Measurements from ENCODE around the gene MGMT. TPM values are rescaled to one million over a fixed set of nuclear protein-coding genes. Genes with fewer than 3 reads are reported as not detected.

Gene MGMT
- total and polyA plus RNA-seq, 2 donors (not counting 3 experiments of a cell fraction or from before 2014, with no cell fraction given), result 15.0 to 15.2 TPM

DNA sequence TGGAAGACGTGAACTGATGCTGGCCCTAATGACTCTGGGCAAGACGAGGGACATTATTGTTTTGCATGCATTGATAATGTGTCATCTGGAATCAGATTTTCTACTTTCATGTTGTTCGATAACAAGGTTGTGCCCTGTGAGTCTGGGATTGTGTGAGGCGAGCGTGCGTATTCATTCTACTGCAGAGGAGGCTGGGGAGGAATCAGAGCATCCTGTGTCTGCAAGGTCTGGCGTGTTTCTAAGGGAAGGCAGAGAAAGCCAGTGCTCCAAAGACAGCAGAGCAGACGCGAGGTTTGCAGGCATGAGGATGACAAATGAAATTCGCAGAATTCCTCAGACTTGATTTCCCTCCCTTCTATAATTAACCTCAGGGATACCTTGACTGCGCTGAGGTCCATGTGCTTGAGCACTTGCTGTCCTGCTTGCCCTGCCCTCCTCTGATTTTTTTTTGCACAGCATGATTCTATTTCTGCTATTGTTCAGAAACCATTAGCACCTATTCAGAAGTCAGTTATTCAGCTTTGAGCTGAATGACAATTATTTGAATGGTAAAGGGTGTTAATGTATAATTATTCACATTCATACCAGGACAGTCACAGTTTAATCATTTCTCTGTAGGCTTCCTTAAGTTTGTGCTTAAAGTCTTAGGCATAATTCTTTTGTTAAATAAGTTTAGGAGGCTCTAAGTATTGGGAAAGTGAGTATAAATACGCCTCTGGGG, 263.4 kb downstream of the MGMT start:
- no TSS peak for BruUV-seq (replicated peaks)
- Histone ChIP-seq H3K9me1 (replicated peaks; ENCODE audit: control insufficient read depth, extremely low read depth, insufficient read depth, low read length) (no peaks in the 10 kb centered on the region), H3K27me3 (ENCODE audit: control insufficient read depth in 2 of 2, insufficient read depth in 2 of 2, low read length in 2 of 2) (no peaks in the 10 kb centered on the region), H3K9me3 (replicated peaks; ENCODE audit: control insufficient read depth, insufficient read depth, low read length) (peaks cover 3% of the 10 kb centered on the region), H2AFZ (ENCODE audit: low read depth, low read length) (no peak overlapping the region), H3K36me3 (ENCODE audit: control insufficient read depth in 2 of 2, extremely low read depth in 1 of 2, insufficient read depth in 2 of 2, low read length in 2 of 2) (no peaks in the 10 kb centered on the region), H4K20me1 (replicated peaks; ENCODE audit: control insufficient read depth, extremely low read depth, insufficient read depth, low read length) (no peaks in the 10 kb centered on the region), H3K27ac (ENCODE audit: insufficient read depth, low read depth, low read length) (no peak overlapping the region), H3K79me2 (ENCODE audit: control insufficient read depth, insufficient read depth, low read length) (no peaks in the 10 kb centered on the region), H3K4me1 (ENCODE audit: control insufficient read depth, extremely low read depth, insufficient read depth, low read length) (no peaks in the 10 kb centered on the region), H3K4me2 (ENCODE audit: insufficient read depth, low read length) (no peak overlapping the region), H3K9ac (replicated peaks; ENCODE audit: extremely low read depth, insufficient read depth, low read length) (no peak overlapping the region), H3K4me3 (replicated peaks in 1 of 3; ENCODE audit: insufficient read depth in 1 of 3, low read depth in 1 of 3, low read length in 3 of 3) (no peak overlapping the region)
- CTCF ChIA-PET, result no interaction called here
- no peak for DNase-seq (ENCODE audit: low read depth, low spot score)
- dilution Hi-C loops (cut with MboI; ENCODE audit: extremely low pct_ligation_motif_present, low sequenced_read_pairs), result no loop called here
- intact Hi-C loops (cut with micrococcal nuclease), result no loop called here
- FAIRE-seq, result no peak
- POLR2A ChIA-PET, result no interaction called here
- TF ChIP-seq EZH2 (IDR thresholded peaks at IDR 0.05; ENCODE audit: borderline replicate concordance, low read depth, low read length, severe bottlenecking), result no peak
- no peak for TF ChIP-seq MYC (IDR thresholded peaks at IDR 0.05; ENCODE audit: low read depth, low read length)
- TF ChIP-seq POLR2A (IDR thresholded peaks at IDR 0.05; ENCODE audit: low read depth, low read length), result no peak
- no peak for TF ChIP-seq JUN (IDR thresholded peaks at IDR 0.05; ENCODE audit: borderline replicate concordance, insufficient read depth, insufficient read length, low read depth)
- TF ChIP-seq GATA2 (IDR thresholded peaks at IDR 0.05; ENCODE audit: insufficient read depth, insufficient read length, low read depth, low read length), result no peak
- no peak for TF ChIP-seq FOS (IDR thresholded peaks at IDR 0.05; ENCODE audit: borderline replicate concordance, insufficient read depth, low read length)
- no peak for TF ChIP-seq POLR2AphosphoS5 (IDR thresholded peaks at IDR 0.05; ENCODE audit: insufficient read depth, low read depth, low read length)
- TF ChIP-seq, protein P1, sequence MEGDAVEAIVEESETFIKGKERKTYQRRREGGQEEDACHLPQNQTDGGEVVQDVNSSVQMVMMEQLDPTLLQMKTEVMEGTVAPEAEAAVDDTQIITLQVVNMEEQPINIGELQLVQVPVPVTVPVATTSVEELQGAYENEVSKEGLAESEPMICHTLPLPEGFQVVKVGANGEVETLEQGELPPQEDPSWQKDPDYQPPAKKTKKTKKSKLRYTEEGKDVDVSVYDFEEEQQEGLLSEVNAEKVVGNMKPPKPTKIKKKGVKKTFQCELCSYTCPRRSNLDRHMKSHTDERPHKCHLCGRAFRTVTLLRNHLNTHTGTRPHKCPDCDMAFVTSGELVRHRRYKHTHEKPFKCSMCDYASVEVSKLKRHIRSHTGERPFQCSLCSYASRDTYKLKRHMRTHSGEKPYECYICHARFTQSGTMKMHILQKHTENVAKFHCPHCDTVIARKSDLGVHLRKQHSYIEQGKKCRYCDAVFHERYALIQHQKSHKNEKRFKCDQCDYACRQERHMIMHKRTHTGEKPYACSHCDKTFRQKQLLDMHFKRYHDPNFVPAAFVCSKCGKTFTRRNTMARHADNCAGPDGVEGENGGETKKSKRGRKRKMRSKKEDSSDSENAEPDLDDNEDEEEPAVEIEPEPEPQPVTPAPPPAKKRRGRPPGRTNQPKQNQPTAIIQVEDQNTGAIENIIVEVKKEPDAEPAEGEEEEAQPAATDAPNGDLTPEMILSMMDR (IDR thresholded peaks at IDR 0.05; ENCODE audit: extremely low read depth in 1 of 2, insufficient read depth in 1 of 2, low read depth in 1 of 2, low read length in 2 of 2), result no peak
- TF ChIP-seq, protein P2, sequence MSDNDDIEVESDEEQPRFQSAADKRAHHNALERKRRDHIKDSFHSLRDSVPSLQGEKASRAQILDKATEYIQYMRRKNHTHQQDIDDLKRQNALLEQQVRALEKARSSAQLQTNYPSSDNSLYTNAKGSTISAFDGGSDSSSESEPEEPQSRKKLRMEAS (IDR thresholded peaks at IDR 0.05; ENCODE audit: insufficient read depth, insufficient read length), result no peak
